H1 (cell line): ENCODE data around the gene MAGEA9. TPM values are rescaled to one million over a fixed set of nuclear protein-coding genes. Genes with fewer than 3 reads are reported as not detected.

ENCODE experiments used
- CTCF ChIA-PET: fragments of 300-600 bp; sonication (Branson Sonifier 250); formaldehyde crosslinking; loops from one replicate; lab custom pipeline; 2021; ENCODE audit not compliant: partially characterized antibody; lab: Charles Lee
- POLR2A ChIA-PET: fragments of 300-600 bp; sonication (Branson Sonifier 250); formaldehyde crosslinking; loops from one replicate; lab custom pipeline; 2021; ENCODE audit warnings: inconsistent platforms; ENCODE audit not compliant: partially characterized antibody; lab: Charles Lee
- DNase-seq, 2 experiments: peaks; one replicate each; pipeline versions ENCODE4 v3.0.0 to v3.0.0-alpha.2; 2010 to 2022; ENCODE audit warnings: low spot score in 2 of 2, low read depth in 1 of 2, mixed read lengths in 1 of 2
- FAIRE-seq: peaks from 2 replicates; lab custom pipeline; 2011; peaks lifted over from hg19 to GRCh38; lab: Jason Lieb, UNC
- H2AFZ ChIP-seq: 2 replicates; pipeline ENCODE4 v1.8.1; 2012; ENCODE audit warnings: low read length, inconsistent platforms
- H2AK5ac ChIP-seq: 2 replicates; pipeline ENCODE4 v1.6.1; 2013; ENCODE audit warnings: low read depth, low read length
- H2BK120ac ChIP-seq: replicated peaks from 2 replicates; pipeline ENCODE3; 2013; ENCODE audit warnings: low read depth, low read length, inconsistent platforms
- H2BK12ac ChIP-seq: 2 replicates; pipeline ENCODE4 v1.6.1; 2013; ENCODE audit warnings: low read depth, low read length
- H2BK15ac ChIP-seq: 2 replicates; pipeline ENCODE4 v1.6.1; 2013; ENCODE audit warnings: low read length
- H2BK20ac ChIP-seq: 2 replicates; pipeline ENCODE4 v1.6.1; 2013; ENCODE audit warnings: low read length
- H2BK5ac ChIP-seq: 2 replicates; pipeline ENCODE4 v1.6.1; 2013; ENCODE audit warnings: low read depth, low read length
- H3K14ac ChIP-seq: 2 replicates; pipeline ENCODE4 v1.6.1; 2013; ENCODE audit warnings: inconsistent platforms; ENCODE audit not compliant: insufficient read length
- H3K18ac ChIP-seq: 2 replicates; pipeline ENCODE4 v1.6.1; 2013; ENCODE audit warnings: low read length; ENCODE audit errors: extremely low read depth
- H3K23ac ChIP-seq: 2 replicates; pipeline ENCODE4 v1.6.1; 2013; ENCODE audit warnings: inconsistent platforms; ENCODE audit not compliant: insufficient read length
- H3K23me2 ChIP-seq: 2 replicates; pipeline ENCODE4 v1.6.1; 2013; ENCODE audit warnings: low read depth, low read length
- H3K27ac ChIP-seq: 2 replicates; pipeline ENCODE4 v1.6.1; 2011; ENCODE audit warnings: low read depth, low read length, inconsistent platforms
- H3K27me3 ChIP-seq, 4 experiments: replicated peaks in 1 of 4; 1 replicate in 1 of 4; 2 replicates in 3 of 4; pipeline versions ENCODE4 v1.6.1 to v1.8.1; 2011 to 2013; ENCODE audit warnings: low read length in 3 of 4, mild to moderate bottlenecking in 3 of 4, inconsistent platforms in 2 of 4, mixed read lengths in 2 of 4, moderate library complexity in 1 of 4; ENCODE audit not compliant: control insufficient read depth in 3 of 4, insufficient read depth in 3 of 4; ENCODE audit errors: extremely low read depth in 1 of 4
- H3K36me3 ChIP-seq, 4 experiments: 2 replicates each; pipeline versions ENCODE4 v1.6.1 to v1.8.1; 2011 to 2013; ENCODE audit warnings: mild to moderate bottlenecking in 4 of 4, low read length in 3 of 4, moderate library complexity in 2 of 4, control low read depth in 1 of 4, inconsistent platforms in 1 of 4; ENCODE audit not compliant: insufficient read depth in 4 of 4, control insufficient read depth in 2 of 4
- H3K4ac ChIP-seq: replicated peaks from 2 replicates; pipeline ENCODE3; 2013; ENCODE audit warnings: low read length, low read depth, mixed read lengths, inconsistent platforms; ENCODE audit not compliant: insufficient read length
- H3K4me1 ChIP-seq, 4 experiments: replicated peaks in 1 of 4; 1 replicate in 1 of 4; 2 replicates in 3 of 4; pipeline versions ENCODE4 v1.6.1 to v1.8.1; 2011 to 2013; ENCODE audit warnings: low read length in 3 of 4, inconsistent platforms in 2 of 4, mixed read lengths in 1 of 4; ENCODE audit not compliant: insufficient read depth in 4 of 4, control insufficient read depth in 3 of 4
- H3K4me2 ChIP-seq, 2 experiments: 2 replicates each; pipeline versions ENCODE4 v1.6.1 to v1.8.1; 2011 to 2013; ENCODE audit warnings: low read depth in 2 of 2, low read length in 2 of 2, control low read depth in 1 of 2, inconsistent platforms in 1 of 2, mild to moderate bottlenecking in 1 of 2; ENCODE audit not compliant: insufficient read depth in 1 of 2
- H3K4me3 ChIP-seq, 4 experiments: fragments of 200-600, 300-600 bp in 1 of 4; sonication (generic), shearing (Covaris generic), sonication (Bioruptor Twin) in 1 of 4; 2 replicates each; pipeline versions ENCODE4 v1.5.1 to v1.8.1; 2011 to 2016; ENCODE audit warnings: low read length in 4 of 4, low read depth in 3 of 4, control low read depth in 2 of 4, inconsistent platforms in 2 of 4, mild to moderate bottlenecking in 2 of 4, mixed read lengths in 1 of 4, moderate library complexity in 1 of 4; ENCODE audit not compliant: insufficient read depth in 2 of 4; ENCODE audit errors: extremely low read depth in 1 of 4
- H3K56ac ChIP-seq: replicated peaks from 2 replicates; pipeline ENCODE3; 2013; ENCODE audit warnings: low read depth, mild to moderate bottlenecking, mixed read lengths, low read length, inconsistent platforms; ENCODE audit not compliant: insufficient read length
- H3K79me1 ChIP-seq: 2 replicates; pipeline ENCODE4 v1.6.1; 2013; ENCODE audit warnings: low read depth, low read length, control low read depth
- H3K79me2 ChIP-seq, 2 experiments: 2 replicates each; pipeline versions ENCODE4 v1.6.1 to v1.8.1; 2012 to 2013; ENCODE audit warnings: low read length in 2 of 2, mild to moderate bottlenecking in 2 of 2, inconsistent platforms in 1 of 2; ENCODE audit not compliant: insufficient read depth in 2 of 2, control insufficient read depth in 1 of 2
- H3K9ac ChIP-seq, 4 experiments: replicated peaks in 1 of 4; 1 replicate in 1 of 4; 2 replicates in 3 of 4; pipeline versions ENCODE4 v1.6.1 to v1.8.1; 2011 to 2013; ENCODE audit warnings: low read depth in 3 of 4, low read length in 3 of 4, control low read depth in 2 of 4, mild to moderate bottlenecking in 2 of 4, moderate library complexity in 2 of 4, inconsistent platforms in 1 of 4; ENCODE audit errors: extremely low read depth in 1 of 4
- H3K9me3 ChIP-seq, 2 experiments: 2 replicates each; pipeline versions ENCODE4 v1.6.1 to v1.8.1; 2012 to 2013; ENCODE audit warnings: mild to moderate bottlenecking in 2 of 2, moderate library complexity in 2 of 2, control low read depth in 1 of 2, inconsistent platforms in 1 of 2, low read depth in 1 of 2, low read length in 1 of 2, mixed read lengths in 1 of 2; ENCODE audit not compliant: insufficient read depth in 2 of 2
- H4K20me1 ChIP-seq, 2 experiments: replicated peaks in 1 of 2; 2 replicates each; pipeline versions ENCODE3 to v1.8.1; 2011 to 2013; ENCODE audit warnings: inconsistent platforms in 2 of 2, low read length in 2 of 2, mild to moderate bottlenecking in 1 of 2; ENCODE audit not compliant: insufficient read depth in 2 of 2, control insufficient read depth in 1 of 2
- H4K5ac ChIP-seq: 2 replicates; pipeline ENCODE4 v1.6.1; 2013; ENCODE audit warnings: low read length, low read depth, mixed read lengths, inconsistent platforms; ENCODE audit not compliant: insufficient read length
- H4K8ac ChIP-seq: 2 replicates; pipeline ENCODE4 v1.8.0; 2013; ENCODE audit warnings: mild to moderate bottlenecking, moderate library complexity, low read length, inconsistent platforms; ENCODE audit not compliant: insufficient read depth; ENCODE audit errors: extremely low read depth
- H4K91ac ChIP-seq: replicated peaks from 2 replicates; pipeline ENCODE3; 2013; ENCODE audit warnings: low read length, mixed read lengths, inconsistent platforms; ENCODE audit not compliant: insufficient read length
- BCL11A ChIP-seq, 2 experiments: IDR thresholded peaks; one replicate each; pipeline ENCODE4 v1.6.1; 2011; ENCODE audit warnings: low read depth in 2 of 2, low read length in 2 of 2, mild to moderate bottlenecking in 2 of 2
- CTBP2 ChIP-seq: IDR thresholded peaks from 2 replicates; pipeline ENCODE4 v1.7.0; 2011; ENCODE audit warnings: borderline replicate concordance, mild to moderate bottlenecking, moderate library complexity, mixed read lengths, low read length; ENCODE audit not compliant: insufficient read depth, insufficient read length
- KDM1A ChIP-seq: fragments of 200-600, 300-600 bp; sonication (generic); IDR thresholded peaks from 2 replicates; pipeline ENCODE4 v1.7.1; 2016; ENCODE audit warnings: mild to moderate bottlenecking, low read length, borderline replicate concordance
- NANOG ChIP-seq: IDR thresholded peaks from 2 replicates; pipeline ENCODE4 v1.6.1; 2011; ENCODE audit warnings: low read length, low read depth, mild to moderate bottlenecking, inconsistent platforms; ENCODE audit not compliant: insufficient read depth, poor library complexity, severe bottlenecking
- POU5F1 ChIP-seq: IDR thresholded peaks from 2 replicates; pipeline ENCODE4 v1.6.1; 2011; ENCODE audit warnings: low read depth, mild to moderate bottlenecking, low read length, moderate library complexity
- RFX5 ChIP-seq: IDR thresholded peaks from 2 replicates; pipeline ENCODE4 v1.6.1; 2011; ENCODE audit warnings: low read depth, low read length, improper control_type of control experiment, borderline replicate concordance
- SP4 ChIP-seq: IDR thresholded peaks from 2 replicates; pipeline ENCODE4 v1.6.1; 2012; ENCODE audit warnings: low read length, inconsistent platforms
- TCF12 ChIP-seq: IDR thresholded peaks from 2 replicates; pipeline ENCODE4 v1.6.1; 2011; ENCODE audit warnings: low read depth, mild to moderate bottlenecking, low read length
- USF2 ChIP-seq: IDR thresholded peaks from 2 replicates; pipeline ENCODE4 v1.6.1; 2011; ENCODE audit warnings: low read length, improper control_type of control experiment
- WGBS, 2 experiments: shearing (Covaris generic) in 1 of 2; methylation state at CpG; one replicate each; pipeline versions ENCODE4 v1.1.6 to v1.1.7; 2013 to 2015; ENCODE audit warnings: low lambda C conversion rate in 2 of 2, mixed read lengths in 2 of 2, inconsistent platforms in 1 of 2, low coverage in 1 of 2, missing lambda C conversion rate in 1 of 2; ENCODE audit not compliant: insufficient replicate concordance in 2 of 2, insufficient coverage in 1 of 2, insufficient read length in 1 of 2; ENCODE audit errors: extremely low coverage in 1 of 2, missing lambda C conversion rate in 1 of 2; 5-methylcytosine and 5-hydroxymethylcytosine counted together
- polyA plus RNA-seq, 7 experiments: library from polyadenylated mRNA; depleted of rRNA in 3 of 7; stranded (reverse) in 5 of 7; unstranded in 2 of 7; fragments of >200 nt in 5 of 7; fragments of 200-250 nt in 2 of 7; gene quantifications; 1 replicate in 5 of 7; 2 replicates in 1 of 7; 4 replicates in 1 of 7; pipeline versions ENCODE4 v1.2.1 to v1.2.3, GENCODE V29; 2011 to 2013; ENCODE audit warnings: missing spikeins in 2 of 7, mixed read lengths in 2 of 7
- total RNA-seq: library from RNA; stranded (reverse); fragmentation: NEBNext Ultra II Directional; extraction: Animal tissue kit (Norgen Biotek cat#: 25700); gene quantifications from 2 replicates; pipeline ENCODE4 v1.2.1, GENCODE V29; 2021

Gene MAGEA9
- total and polyA plus RNA-seq, 2 of the 8 experiments (the other 6 are each of a cell fraction or from before 2014, with no cell fraction given): not detected

GRCh38 chrX:149759824-149760223 is 21.9 kb upstream of the MAGEA9 start:
- Histone ChIP-seq H4K20me1 (no peaks in the 10 kb centered on the region), H2BK5ac (no peak overlapping the region), H2BK120ac (no peak overlapping the region), H3K56ac (no peak overlapping the region), H3K4me2 (no peak overlapping the region), H3K23me2 (no peaks in the 10 kb centered on the region), H3K27ac (no peak overlapping the region), H4K5ac (no peak overlapping the region), H3K4me3 (no peak overlapping the region), H3K4me1 (no peaks in the 10 kb centered on the region), H3K79me1 (no peaks in the 10 kb centered on the region), H4K91ac (no peak overlapping the region), H2BK12ac (no peak overlapping the region), H4K8ac (no peak overlapping the region), H3K27me3 (no peaks in the 10 kb centered on the region), H3K4ac (no peak overlapping the region), H2BK15ac (no peak overlapping the region), H2BK20ac (no peak overlapping the region), H3K14ac (no peak overlapping the region), H3K9me3 (no peaks in the 10 kb centered on the region; a peak in 1 of 4 replicates), H2AFZ (no peak overlapping the region), H3K79me2 (no peaks in the 10 kb centered on the region), H3K9ac (no peak overlapping the region), H3K23ac (no peak overlapping the region), H2AK5ac (no peak overlapping the region), H3K36me3 (no peaks in the 10 kb centered on the region), H3K18ac (no peak overlapping the region)
- WGBS, 2 experiments: 93% methylated on average over 3 of the region's 7 CpGs; no CpG with 5 or more reads in 1 of the 2 experiments
- CTCF ChIA-PET: no interaction called here
- FAIRE-seq: no peak
- POLR2A ChIA-PET: no interaction called here
- DNase-seq: no peak
- TF ChIP-seq BCL11A (IDR thresholded peaks at IDR 0.05; ENCODE audit: low read depth in 2 of 2, low read length in 2 of 2) (no peak), POU5F1 (no peak), USF2 (no peak), TCF12 (no peak), KDM1A (no peak), RFX5 (no peak), NANOG (no peak), SP4 (no peak), CTBP2 (no peak)
